Lower leg skin (tissue), 3 donors: Measurements from ENCODE around the gene GOLIM4.

Source experiments
- POLR2A ChIP-seq, 2 donors: fragments of 450-650 bp; IDR thresholded peaks; one replicate each; pipeline ENCODE4 v1.6.1; 2016 to 2017; ENCODE audit warnings: antibody characterized with exemption in 2 of 2, mild to moderate bottlenecking in 1 of 2, moderate library complexity in 1 of 2
- TF ChIP-seq, protein P1 (sequence below), 3 donors: fragments of 450-650 bp; IDR thresholded peaks; one replicate each; pipeline ENCODE4 v1.5.1; 2016; ENCODE audit warnings: antibody characterized with exemption in 3 of 3, mild to moderate bottlenecking in 3 of 3, moderate library complexity in 2 of 3

DNA sequence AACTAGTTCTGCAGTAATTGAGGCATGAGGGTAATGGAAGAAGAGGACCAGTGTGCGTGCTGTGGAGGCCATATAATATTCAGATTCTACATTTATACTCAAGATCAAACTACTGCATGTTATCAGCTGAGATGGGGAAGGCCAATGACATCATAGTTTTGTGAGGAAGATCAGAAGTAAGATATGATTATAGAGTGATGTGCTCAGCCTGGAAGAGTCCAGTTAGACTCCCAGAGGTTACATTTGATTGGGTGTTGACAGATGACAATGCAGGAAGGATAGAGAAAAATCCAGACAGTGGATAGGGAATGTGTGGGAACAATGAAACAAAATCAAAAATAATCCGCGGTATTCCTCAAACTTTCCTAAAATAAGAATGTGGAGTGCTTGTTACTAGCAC is 35.4 kb downstream of the GOLIM4 start:
- TF ChIP-seq, protein P1, sequence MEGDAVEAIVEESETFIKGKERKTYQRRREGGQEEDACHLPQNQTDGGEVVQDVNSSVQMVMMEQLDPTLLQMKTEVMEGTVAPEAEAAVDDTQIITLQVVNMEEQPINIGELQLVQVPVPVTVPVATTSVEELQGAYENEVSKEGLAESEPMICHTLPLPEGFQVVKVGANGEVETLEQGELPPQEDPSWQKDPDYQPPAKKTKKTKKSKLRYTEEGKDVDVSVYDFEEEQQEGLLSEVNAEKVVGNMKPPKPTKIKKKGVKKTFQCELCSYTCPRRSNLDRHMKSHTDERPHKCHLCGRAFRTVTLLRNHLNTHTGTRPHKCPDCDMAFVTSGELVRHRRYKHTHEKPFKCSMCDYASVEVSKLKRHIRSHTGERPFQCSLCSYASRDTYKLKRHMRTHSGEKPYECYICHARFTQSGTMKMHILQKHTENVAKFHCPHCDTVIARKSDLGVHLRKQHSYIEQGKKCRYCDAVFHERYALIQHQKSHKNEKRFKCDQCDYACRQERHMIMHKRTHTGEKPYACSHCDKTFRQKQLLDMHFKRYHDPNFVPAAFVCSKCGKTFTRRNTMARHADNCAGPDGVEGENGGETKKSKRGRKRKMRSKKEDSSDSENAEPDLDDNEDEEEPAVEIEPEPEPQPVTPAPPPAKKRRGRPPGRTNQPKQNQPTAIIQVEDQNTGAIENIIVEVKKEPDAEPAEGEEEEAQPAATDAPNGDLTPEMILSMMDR (IDR thresholded peaks at IDR 0.05): no peak
- TF ChIP-seq POLR2A (IDR thresholded peaks at IDR 0.05): no peak
